HG03460 (cell line): ENCODE data around the gene TOM1L2.
"Not testable (repeated sequence)": the region's sequence is repeated elsewhere in the genome, so short reads cannot be mapped to it uniquely, and the experiment has no call there.

Experiments used
- ATAC-seq: cut with Tn5 transposase; IDR thresholded peaks from one replicate; pipeline ENCODE4 v1.9.1; 2021; ENCODE audit not compliant: unreplicated experiment

Gene TOM1L2

GRCh38 chr17:17926036-17926435 lies 46.2 kb downstream of the TOM1L2 start:
- ATAC-seq: no peak

GRCh38 chr17:17924857-17925250 lies 47.3 kb downstream of the TOM1L2 start:
- ATAC-seq: no peak

- no peak for ATAC-seq
These were observed 47.9 kb downstream of the TOM1L2 start for GRCh38 chr17:17924131-17924856.

- ATAC-seq: no peak
These were observed 50.1 kb downstream of the TOM1L2 start for GRCh38 chr17:17922070-17922614.

GRCh38 chr17:17921192-17922069 lies 50.8 kb downstream of the TOM1L2 start:
- ATAC-seq: no peak

- no peak for ATAC-seq
These were observed 52.8 kb downstream of the TOM1L2 start for GRCh38 chr17:17919169-17920107.

GRCh38 chr17:17917394-17917793 lies 54.8 kb downstream of the TOM1L2 start:
- ATAC-seq: no peak

GRCh38 chr17:17915183-17915582 lies 57.0 kb downstream of the TOM1L2 start:
- ATAC-seq: no peak

- no peak for ATAC-seq
These were observed 58.4 kb downstream of the TOM1L2 start for GRCh38 chr17:17913695-17914332.

- ATAC-seq: not testable (repeated sequence)
These were observed 59.9 kb downstream of the TOM1L2 start for GRCh38 chr17:17912336-17912735.

- no peak for ATAC-seq
These were observed 61.1 kb downstream of the TOM1L2 start for GRCh38 chr17:17911001-17911613.

GRCh38 chr17:17910060-17910459 lies 62.1 kb downstream of the TOM1L2 start:
- ATAC-seq: no peak

GRCh38 chr17:17909078-17909477 lies 63.1 kb downstream of the TOM1L2 start:
- no peak for ATAC-seq

GRCh38 chr17:17907469-17907868 lies 64.7 kb downstream of the TOM1L2 start:
- ATAC-seq: no peak

GRCh38 chr17:17906418-17907215 lies 65.6 kb downstream of the TOM1L2 start:
- no peak for ATAC-seq

- ATAC-seq: no peak
These were observed 67.2 kb downstream of the TOM1L2 start for GRCh38 chr17:17905036-17905320.

- ATAC-seq: no peak
These were observed 67.8 kb downstream of the TOM1L2 start for GRCh38 chr17:17904166-17905035.

GRCh38 chr17:17902877-17903276 lies 69.3 kb downstream of the TOM1L2 start:
- ATAC-seq: no peak
